Neuronal stem cell (in vitro differentiated cells): Measurements from ENCODE around the gene TCL1B. TPM values are rescaled to one million over a fixed set of nuclear protein-coding genes. Genes with fewer than 3 reads are reported as not detected.

Source experiments
- DNase-seq: peaks from one replicate; pipeline ENCODE4 v3.0.0-alpha.2; 2013; ENCODE audit warnings: low spot score
- H2AFZ ChIP-seq: one replicate; pipeline ENCODE4 v1.6.1; 2013; ENCODE audit warnings: mild to moderate bottlenecking, low read length, inconsistent platforms
- H2AK5ac ChIP-seq: 2 replicates; pipeline ENCODE4 v1.6.1; 2013; ENCODE audit warnings: low read depth, mild to moderate bottlenecking, inconsistent platforms, low read length, moderate library complexity, mixed read lengths
- H2BK120ac ChIP-seq: 2 replicates; pipeline ENCODE4 v1.6.1; 2013; ENCODE audit warnings: low read depth, mild to moderate bottlenecking, inconsistent platforms, low read length, moderate library complexity, mixed read lengths
- H2BK12ac ChIP-seq: one replicate; pipeline ENCODE4 v1.6.1; 2013; ENCODE audit warnings: low read length, inconsistent platforms
- H2BK15ac ChIP-seq: 2 replicates; pipeline ENCODE4 v1.6.1; 2013; ENCODE audit warnings: mild to moderate bottlenecking, low read length, inconsistent platforms, mixed read lengths
- H2BK5ac ChIP-seq: one replicate; pipeline ENCODE4 v1.6.1; 2013; ENCODE audit warnings: inconsistent platforms, mild to moderate bottlenecking, low read length, moderate library complexity
- H3K14ac ChIP-seq: one replicate; pipeline ENCODE4 v1.6.1; 2013; ENCODE audit warnings: low read length, inconsistent platforms
- H3K18ac ChIP-seq: 2 replicates; pipeline ENCODE4 v1.6.1; 2013; ENCODE audit warnings: low read length, inconsistent platforms
- H3K23ac ChIP-seq: 2 replicates; pipeline ENCODE4 v1.6.1; 2013; ENCODE audit warnings: low read depth, mild to moderate bottlenecking, mixed read lengths, low read length, inconsistent platforms; ENCODE audit not compliant: poor library complexity
- H3K27ac ChIP-seq: replicated peaks from 3 replicates; pipeline ENCODE4 v1.5.1; 2013; ENCODE audit warnings: low read length, inconsistent platforms
- H3K27me3 ChIP-seq, 3 experiments: 2 replicates each; pipeline ENCODE4 v1.6.1; 2013; ENCODE audit warnings: low read length in 3 of 3, mild to moderate bottlenecking in 2 of 3, inconsistent platforms in 1 of 3, low read depth in 1 of 3, mixed read lengths in 1 of 3, moderate library complexity in 1 of 3; ENCODE audit not compliant: control insufficient read depth in 3 of 3, insufficient read depth in 3 of 3
- H3K36me3 ChIP-seq, 2 donors: replicated peaks in 1 of 2; 2 replicates each; pipeline ENCODE4 v1.6.1; 2013; ENCODE audit warnings: low read length in 2 of 2; ENCODE audit not compliant: control insufficient read depth in 2 of 2, insufficient read depth in 2 of 2
- H3K4ac ChIP-seq: 2 replicates; pipeline ENCODE4 v1.6.1; 2013; ENCODE audit warnings: inconsistent platforms, mild to moderate bottlenecking, low read length, moderate library complexity
- H3K4me1 ChIP-seq, 2 donors: 1 replicate in 1 of 2; 2 replicates in 1 of 2; pipeline ENCODE4 v1.6.1; 2013; ENCODE audit warnings: low read length in 2 of 2, low read depth in 1 of 2; ENCODE audit not compliant: control insufficient read depth in 2 of 2, insufficient read depth in 1 of 2
- H3K4me2 ChIP-seq: one replicate; pipeline ENCODE4 v1.6.1; 2013; ENCODE audit warnings: mild to moderate bottlenecking, low read length, inconsistent platforms; ENCODE audit not compliant: insufficient read depth, poor library complexity, severe bottlenecking
- H3K4me3 ChIP-seq, 2 donors: 2 replicates each; pipeline ENCODE4 v1.5.1; 2013; ENCODE audit warnings: low read length in 2 of 2, mild to moderate bottlenecking in 2 of 2, inconsistent platforms in 1 of 2, moderate library complexity in 1 of 2
- H3K79me1 ChIP-seq: one replicate; pipeline ENCODE4 v1.6.1; 2013; ENCODE audit warnings: low read depth, mild to moderate bottlenecking, inconsistent platforms, low read length, moderate library complexity
- H3K9ac ChIP-seq: one replicate; pipeline ENCODE4 v1.6.1; 2013; ENCODE audit warnings: mild to moderate bottlenecking, low read depth, low read length, inconsistent platforms; ENCODE audit not compliant: poor library complexity
- H3K9me3 ChIP-seq, 2 donors: replicated peaks in 1 of 2; 2 replicates each; pipeline versions ENCODE3 to v1.6.1; 2013; ENCODE audit warnings: low read length in 2 of 2, mild to moderate bottlenecking in 2 of 2, inconsistent platforms in 1 of 2, low read depth in 1 of 2, mixed read lengths in 1 of 2, moderate library complexity in 1 of 2; ENCODE audit not compliant: control insufficient read depth in 2 of 2, insufficient read depth in 1 of 2
- H4K8ac ChIP-seq: one replicate; pipeline ENCODE4 v1.6.1; 2013; ENCODE audit warnings: low read depth, mild to moderate bottlenecking, inconsistent platforms, low read length, moderate library complexity
- H4K91ac ChIP-seq: one replicate; pipeline ENCODE4 v1.6.1; 2013; ENCODE audit warnings: low read length, low read depth, mild to moderate bottlenecking, inconsistent platforms; ENCODE audit not compliant: poor library complexity
- WGBS, 2 donors: extraction: QIAGEN DNeasy Blood & Tissue Kit; methylation state at CpG; one replicate each; pipeline ENCODE4 v1.1.7; 2013; ENCODE audit warnings: missing lambda C conversion rate in 2 of 2, mixed read lengths in 1 of 2; ENCODE audit not compliant: insufficient read length in 2 of 2, insufficient replicate concordance in 1 of 2; ENCODE audit errors: extremely low coverage in 2 of 2; 5-methylcytosine and 5-hydroxymethylcytosine counted together
- small RNA-seq: library from polyadenylated mRNA; stranded (forward); fragments of <200 nt; extraction: miRNeasy Mini kit (QIAGEN cat#:217004); gene quantifications from one replicate; pipeline ENCODE3, GENCODE V24; 2013; ENCODE audit not compliant: insufficient read depth

Gene TCL1B

GRCh38 chr14:95739356-95739755 is 53.1 kb downstream of the TCL1B start:
- Histone ChIP-seq H3K4ac (no peak overlapping the region), H3K36me3 (no peaks in the 10 kb centered on the region), H2AK5ac (no peak overlapping the region), H3K4me3 (no peak overlapping the region), H3K9me3 (no peaks in the 10 kb centered on the region), H2BK12ac (no peak overlapping the region), H3K9ac (no peak overlapping the region), H3K27me3 (no peaks in the 10 kb centered on the region), H3K23ac (no peak overlapping the region), H2BK15ac (peak overlapping the region; percentile 52), H3K79me1 (no peaks in the 10 kb centered on the region), H2AFZ (no peak overlapping the region), H3K18ac (no peak overlapping the region), H4K8ac (no peak overlapping the region), H4K91ac (no peak overlapping the region), H2BK5ac (no peak overlapping the region), H3K27ac (no peak overlapping the region), H3K4me2 (no peak overlapping the region), H3K14ac (no peak overlapping the region), H3K4me1 (no peaks in the 10 kb centered on the region), H2BK120ac (no peak overlapping the region)
- DNase-seq: no peak
- no CpG with 5 or more reads among the region's 1 CpG for WGBS, 2 donors

GRCh38 chr14:95741038-95741490 is 54.8 kb downstream of the TCL1B start:
- no CpG with 5 or more reads among the region's 5 CpGs for WGBS, 2 donors
- Histone ChIP-seq H3K4ac (no peak overlapping the region), H3K18ac (no peak overlapping the region), H3K4me1 (no peaks in the 10 kb centered on the region), H4K91ac (no peak overlapping the region), H2BK12ac (no peak overlapping the region), H3K4me3 (peak overlapping the region in 1 of 2 donors; percentile 9), H3K27ac (no peak overlapping the region), H2BK5ac (no peak overlapping the region), H2AFZ (no peak overlapping the region), H3K9ac (no peak overlapping the region), H3K27me3 (no peaks in the 10 kb centered on the region), H4K8ac (no peak overlapping the region), H3K36me3 (no peaks in the 10 kb centered on the region), H3K4me2 (no peak overlapping the region), H2BK15ac (no peak overlapping the region), H3K14ac (no peak overlapping the region), H3K79me1 (no peaks in the 10 kb centered on the region), H2AK5ac (no peak overlapping the region), H2BK120ac (no peak overlapping the region), H3K9me3 (no peaks in the 10 kb centered on the region), H3K23ac (no peak overlapping the region)
- no peak for DNase-seq

GRCh38 chr14:95741781-95742180 is 55.6 kb downstream of the TCL1B start:
- H2AFZ ChIP-seq: no peak overlapping the region

More at GRCh38 chr14:95741781-95742180, 55.6 kb downstream of the TCL1B start:
- H3K4me1 ChIP-seq: no peaks in the 10 kb centered on the region
- no peak overlapping the region for H3K18ac ChIP-seq
- no peak for DNase-seq
- no peaks in the 10 kb centered on the region for H3K79me1 ChIP-seq
- H3K4me2 ChIP-seq: no peak overlapping the region
- whole genome bisulfite sequencing, 2 donors: no CpG with 5 or more reads among the region's 4 CpGs
- no peak overlapping the region for H4K8ac ChIP-seq
- no peak overlapping the region for H2BK15ac ChIP-seq
- no peak overlapping the region for H2AK5ac ChIP-seq
- H2BK120ac ChIP-seq: no peak overlapping the region
- no peak overlapping the region for H3K9ac ChIP-seq
- no peak overlapping the region for H2BK12ac ChIP-seq
- no peaks in the 10 kb centered on the region for H3K27me3 ChIP-seq
- H3K4me3 ChIP-seq: no peak overlapping the region
- no peak overlapping the region for H3K14ac ChIP-seq
- H4K91ac ChIP-seq: no peak overlapping the region
- H3K36me3 ChIP-seq: no peaks in the 10 kb centered on the region
- no peak overlapping the region for H3K4ac ChIP-seq
- H2BK5ac ChIP-seq: no peak overlapping the region
- no peaks in the 10 kb centered on the region for H3K9me3 ChIP-seq
- H3K23ac ChIP-seq: no peak overlapping the region
- no peak overlapping the region for H3K27ac ChIP-seq

Small RNA genes within 50 kb of the gene (small RNA-seq; reads per million reads assigned to genes)
- gene RF02193: not detected
